ENCODE data around the gene SLC9A6.
A peak's percentile ranks its signal among the peaks of the same experiment; 100 is the strongest.

SLC9A6 gene

GRCh38 chrX:136051611-136052010 lies 66.4 kb downstream of the SLC9A6 start:
- no peaks in the 10 kb centered on the region for H3K36me3 ChIP-seq (ENCODE audit: control insufficient read depth, insufficient read depth, low read length)
- no peak overlapping the region for H3K9ac ChIP-seq (ENCODE audit: low read length)
- H3K27ac ChIP-seq (ENCODE audit: low read depth, low read length) = no peak overlapping the region
- H3K27me3 ChIP-seq (ENCODE audit: control insufficient read depth, insufficient read depth, low read length) = no peaks in the 10 kb centered on the region
- H3K4me1 ChIP-seq (ENCODE audit: control insufficient read depth, insufficient read depth, low read length) = peaks cover 16% of the 10 kb centered on the region
- H3K4me3 ChIP-seq (ENCODE audit: low read length) = no peak overlapping the region

GRCh38 chrX:136055651-136056221 lies 70.5 kb downstream of the SLC9A6 start:
- Histone ChIP-seq H3K4me1 (ENCODE audit: control insufficient read depth, insufficient read depth, low read length) (peaks cover 14% of the 10 kb centered on the region), H3K27me3 (ENCODE audit: control insufficient read depth, insufficient read depth, low read length) (no peaks in the 10 kb centered on the region), H3K27ac (ENCODE audit: low read depth, low read length) (peak overlapping the region; percentile 95), H3K4me3 (ENCODE audit: low read length) (no peak overlapping the region), H3K36me3 (ENCODE audit: control insufficient read depth, insufficient read depth, low read length) (no peaks in the 10 kb centered on the region), H3K9ac (ENCODE audit: low read length) (no peak overlapping the region)

- H3K36me3 ChIP-seq (ENCODE audit: control insufficient read depth, insufficient read depth, low read length) = no peaks in the 10 kb centered on the region
- H3K4me1 ChIP-seq (ENCODE audit: control insufficient read depth, insufficient read depth, low read length) = peaks cover 14% of the 10 kb centered on the region
- H3K4me3 ChIP-seq (ENCODE audit: low read length) = no peak overlapping the region
- H3K9ac ChIP-seq (ENCODE audit: low read length) = no peak overlapping the region
- no peaks in the 10 kb centered on the region for H3K27me3 ChIP-seq (ENCODE audit: control insufficient read depth, insufficient read depth, low read length)
- peak overlapping the region; percentile 95 for H3K27ac ChIP-seq (ENCODE audit: low read depth, low read length)
Measured at GRCh38 chrX:136057567-136057966, 72.3 kb downstream of the SLC9A6 start.

- Histone ChIP-seq H3K27me3 (ENCODE audit: control insufficient read depth, insufficient read depth, low read length) (no peaks in the 10 kb centered on the region), H3K4me1 (ENCODE audit: control insufficient read depth, insufficient read depth, low read length) (peaks cover 21% of the 10 kb centered on the region), H3K27ac (ENCODE audit: low read depth, low read length) (peak overlapping the region; percentile 41), H3K4me3 (ENCODE audit: low read length) (no peak overlapping the region), H3K9ac (ENCODE audit: low read length) (no peak overlapping the region), H3K36me3 (ENCODE audit: control insufficient read depth, insufficient read depth, low read length) (no peaks in the 10 kb centered on the region)
Measured at GRCh38 chrX:136059350-136059749, 74.1 kb downstream of the SLC9A6 start.

- H3K27me3 ChIP-seq (ENCODE audit: control insufficient read depth, insufficient read depth, low read length) = no peaks in the 10 kb centered on the region
- no peak overlapping the region for H3K4me3 ChIP-seq (ENCODE audit: low read length)
- no peaks in the 10 kb centered on the region for H3K36me3 ChIP-seq (ENCODE audit: control insufficient read depth, insufficient read depth, low read length)
- peaks cover 17% of the 10 kb centered on the region for H3K4me1 ChIP-seq (ENCODE audit: control insufficient read depth, insufficient read depth, low read length)
- no peak overlapping the region for H3K27ac ChIP-seq (ENCODE audit: low read depth, low read length)
- no peak overlapping the region for H3K9ac ChIP-seq (ENCODE audit: low read length)
Measured at GRCh38 chrX:136061286-136061685, 76.1 kb downstream of the SLC9A6 start.

GRCh38 chrX:136061696-136062095 lies 76.5 kb downstream of the SLC9A6 start:
- peaks cover 1% of the 10 kb centered on the region for H3K27me3 ChIP-seq (ENCODE audit: control insufficient read depth, insufficient read depth, low read length)
- H3K4me1 ChIP-seq (ENCODE audit: control insufficient read depth, insufficient read depth, low read length) = peaks cover 12% of the 10 kb centered on the region
- no peak overlapping the region for H3K4me3 ChIP-seq (ENCODE audit: low read length)
- H3K27ac ChIP-seq (ENCODE audit: low read depth, low read length) = no peak overlapping the region
- H3K36me3 ChIP-seq (ENCODE audit: control insufficient read depth, insufficient read depth, low read length) = no peaks in the 10 kb centered on the region
- H3K9ac ChIP-seq (ENCODE audit: low read length) = no peak overlapping the region

GRCh38 chrX:136063340-136064079 lies 78.3 kb downstream of the SLC9A6 start:
- peaks cover 3% of the 10 kb centered on the region for H3K27me3 ChIP-seq (ENCODE audit: control insufficient read depth, insufficient read depth, low read length)
- H3K27ac ChIP-seq (ENCODE audit: low read depth, low read length) = peak overlapping the region; percentile 71
- H3K4me3 ChIP-seq (ENCODE audit: low read length) = no peak overlapping the region
- H3K9ac ChIP-seq (ENCODE audit: low read length) = no peak overlapping the region
- H3K4me1 ChIP-seq (ENCODE audit: control insufficient read depth, insufficient read depth, low read length) = peaks cover 14% of the 10 kb centered on the region
- H3K36me3 ChIP-seq (ENCODE audit: control insufficient read depth, insufficient read depth, low read length) = no peaks in the 10 kb centered on the region

- Histone ChIP-seq H3K4me3 (ENCODE audit: low read length) (no peak overlapping the region), H3K36me3 (ENCODE audit: control insufficient read depth, insufficient read depth, low read length) (no peaks in the 10 kb centered on the region), H3K4me1 (ENCODE audit: control insufficient read depth, insufficient read depth, low read length) (peaks cover 15% of the 10 kb centered on the region), H3K27me3 (ENCODE audit: control insufficient read depth, insufficient read depth, low read length) (peaks cover 3% of the 10 kb centered on the region), H3K27ac (ENCODE audit: low read depth, low read length) (peak overlapping the region; percentile 71), H3K9ac (ENCODE audit: low read length) (no peak overlapping the region)
Measured at GRCh38 chrX:136064661-136065043, 79.4 kb downstream of the SLC9A6 start.

- Histone ChIP-seq H3K9ac (ENCODE audit: low read length) (no peak overlapping the region), H3K36me3 (ENCODE audit: control insufficient read depth, insufficient read depth, low read length) (no peaks in the 10 kb centered on the region), H3K4me1 (ENCODE audit: control insufficient read depth, insufficient read depth, low read length) (peaks cover 15% of the 10 kb centered on the region), H3K27ac (ENCODE audit: low read depth, low read length) (peak overlapping the region; percentile 71), H3K27me3 (ENCODE audit: control insufficient read depth, insufficient read depth, low read length) (peaks cover 3% of the 10 kb centered on the region), H3K4me3 (ENCODE audit: low read length) (no peak overlapping the region)
Measured at GRCh38 chrX:136065044-136065671, 79.9 kb downstream of the SLC9A6 start.

GRCh38 chrX:136067097-136067496 lies 81.9 kb downstream of the SLC9A6 start:
- peak overlapping the region; percentile 78 for H3K27ac ChIP-seq (ENCODE audit: low read depth, low read length)
- peaks cover 15% of the 10 kb centered on the region for H3K4me1 ChIP-seq (ENCODE audit: control insufficient read depth, insufficient read depth, low read length)
- no peak overlapping the region for H3K4me3 ChIP-seq (ENCODE audit: low read length)
- peaks cover 3% of the 10 kb centered on the region for H3K27me3 ChIP-seq (ENCODE audit: control insufficient read depth, insufficient read depth, low read length)
- no peak overlapping the region for H3K9ac ChIP-seq (ENCODE audit: low read length)
- no peaks in the 10 kb centered on the region for H3K36me3 ChIP-seq (ENCODE audit: control insufficient read depth, insufficient read depth, low read length)

DNA sequence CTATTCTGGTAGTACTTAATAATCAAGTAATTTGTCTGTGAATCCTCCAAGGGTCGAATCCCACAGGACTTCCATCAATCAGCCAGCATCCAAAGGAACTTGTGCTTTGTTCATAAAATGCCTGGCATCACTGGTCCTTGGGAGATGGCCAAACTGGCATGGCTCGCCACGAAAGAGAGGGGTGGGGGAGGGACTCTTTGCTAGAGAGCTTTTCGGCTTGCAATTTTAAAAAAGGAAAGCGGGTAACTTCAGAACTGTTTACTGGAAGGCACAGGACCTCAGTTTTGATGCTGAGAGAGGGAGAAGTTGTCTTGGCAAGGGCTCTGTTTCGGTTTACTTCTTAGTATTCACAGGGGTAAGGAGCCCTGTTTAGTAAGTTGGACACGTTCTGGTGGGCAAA lies 82.7 kb downstream of the SLC9A6 start:
- H3K4me1 ChIP-seq (ENCODE audit: control insufficient read depth, insufficient read depth, low read length) = peaks cover 15% of the 10 kb centered on the region
- H3K9ac ChIP-seq (ENCODE audit: low read length) = no peak overlapping the region
- no peaks in the 10 kb centered on the region for H3K36me3 ChIP-seq (ENCODE audit: control insufficient read depth, insufficient read depth, low read length)
- H3K4me3 ChIP-seq (ENCODE audit: low read length) = no peak overlapping the region
- H3K27me3 ChIP-seq (ENCODE audit: control insufficient read depth, insufficient read depth, low read length) = peaks cover 3% of the 10 kb centered on the region
- peak overlapping the region; percentile 78 for H3K27ac ChIP-seq (ENCODE audit: low read depth, low read length)

- Histone ChIP-seq H3K36me3 (ENCODE audit: control insufficient read depth, insufficient read depth, low read length) (no peaks in the 10 kb centered on the region), H3K9ac (ENCODE audit: low read length) (no peak overlapping the region), H3K4me1 (ENCODE audit: control insufficient read depth, insufficient read depth, low read length) (no peaks in the 10 kb centered on the region), H3K4me3 (ENCODE audit: low read length) (no peak overlapping the region), H3K27me3 (ENCODE audit: control insufficient read depth, insufficient read depth, low read length) (no peaks in the 10 kb centered on the region), H3K27ac (ENCODE audit: low read depth, low read length) (no peak overlapping the region)
Measured at GRCh38 chrX:136076942-136077341, 91.7 kb downstream of the SLC9A6 start.
